ENCODE data around the gene PCDHGB7. TPM values are rescaled to one million over a fixed set of nuclear protein-coding genes. Genes with fewer than 3 reads are reported as not detected.
"Not testable (repeated sequence)": the region's sequence is repeated elsewhere in the genome, so short reads cannot be mapped to it uniquely, and the experiment has no call there.

Gene PCDHGB7
- polyA plus RNA-seq, 1 donor from 2014 or later = 5.1 TPM

DNA sequence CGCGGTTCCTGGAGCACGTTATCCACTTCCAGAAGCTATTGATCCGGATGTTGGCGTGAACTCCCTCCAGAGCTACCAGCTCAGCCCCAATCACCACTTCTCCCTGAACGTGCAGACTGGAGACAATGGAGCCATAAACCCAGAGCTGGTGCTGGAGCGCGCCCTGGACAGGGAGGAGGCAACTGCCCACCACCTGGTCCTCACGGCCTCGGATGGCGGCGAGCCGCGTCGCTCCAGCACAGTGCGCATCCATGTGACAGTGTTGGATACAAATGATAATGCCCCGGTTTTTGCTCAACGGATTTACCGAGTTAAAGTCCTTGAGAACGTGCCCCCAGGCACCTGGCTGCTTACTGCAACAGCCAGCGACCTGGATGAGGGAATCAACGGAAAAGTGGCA lies 14.1 kb upstream of the PCDHGB7 start:
- Histone ChIP-seq H2AFZ (ENCODE audit: low read depth, low read length) (no peak overlapping the region), H3K4me2 (ENCODE audit: low read length) (no peak overlapping the region), H4K20me1 (ENCODE audit: insufficient read depth) (no peaks in the 10 kb centered on the region), H3K9me2 (ENCODE audit: insufficient read depth, low read length) (no peaks in the 10 kb centered on the region), H3K9me3 (ENCODE audit: low read length) (peaks cover 34% of the 10 kb centered on the region), H3K27ac (ENCODE audit: low read length) (no peak overlapping the region), H3K9ac (ENCODE audit: low read length) (no peak overlapping the region), H3K36me3 (ENCODE audit: insufficient read depth, low read length) (peaks cover 7% of the 10 kb centered on the region), H3F3A (ENCODE audit: insufficient read depth, low read length, poor library complexity, severe bottlenecking) (peaks cover 4% of the 10 kb centered on the region), H3K4me3 (ENCODE audit: low read length) (no peak overlapping the region), H3K79me2 (replicated peaks; ENCODE audit: insufficient read depth, low read length) (no peaks in the 10 kb centered on the region), H3K27me3 (ENCODE audit: insufficient read depth, low read depth, low read length) (no peaks in the 10 kb centered on the region)
- TF ChIP-seq, protein P1, sequence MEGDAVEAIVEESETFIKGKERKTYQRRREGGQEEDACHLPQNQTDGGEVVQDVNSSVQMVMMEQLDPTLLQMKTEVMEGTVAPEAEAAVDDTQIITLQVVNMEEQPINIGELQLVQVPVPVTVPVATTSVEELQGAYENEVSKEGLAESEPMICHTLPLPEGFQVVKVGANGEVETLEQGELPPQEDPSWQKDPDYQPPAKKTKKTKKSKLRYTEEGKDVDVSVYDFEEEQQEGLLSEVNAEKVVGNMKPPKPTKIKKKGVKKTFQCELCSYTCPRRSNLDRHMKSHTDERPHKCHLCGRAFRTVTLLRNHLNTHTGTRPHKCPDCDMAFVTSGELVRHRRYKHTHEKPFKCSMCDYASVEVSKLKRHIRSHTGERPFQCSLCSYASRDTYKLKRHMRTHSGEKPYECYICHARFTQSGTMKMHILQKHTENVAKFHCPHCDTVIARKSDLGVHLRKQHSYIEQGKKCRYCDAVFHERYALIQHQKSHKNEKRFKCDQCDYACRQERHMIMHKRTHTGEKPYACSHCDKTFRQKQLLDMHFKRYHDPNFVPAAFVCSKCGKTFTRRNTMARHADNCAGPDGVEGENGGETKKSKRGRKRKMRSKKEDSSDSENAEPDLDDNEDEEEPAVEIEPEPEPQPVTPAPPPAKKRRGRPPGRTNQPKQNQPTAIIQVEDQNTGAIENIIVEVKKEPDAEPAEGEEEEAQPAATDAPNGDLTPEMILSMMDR (IDR thresholded peaks at IDR 0.05; ENCODE audit: poor library complexity, severe bottlenecking) = no peak
- TF ChIP-seq MXI1 (conservative IDR thresholded peaks at IDR 0.05; ENCODE audit: poor library complexity, severe bottlenecking) = no peak

DNA sequence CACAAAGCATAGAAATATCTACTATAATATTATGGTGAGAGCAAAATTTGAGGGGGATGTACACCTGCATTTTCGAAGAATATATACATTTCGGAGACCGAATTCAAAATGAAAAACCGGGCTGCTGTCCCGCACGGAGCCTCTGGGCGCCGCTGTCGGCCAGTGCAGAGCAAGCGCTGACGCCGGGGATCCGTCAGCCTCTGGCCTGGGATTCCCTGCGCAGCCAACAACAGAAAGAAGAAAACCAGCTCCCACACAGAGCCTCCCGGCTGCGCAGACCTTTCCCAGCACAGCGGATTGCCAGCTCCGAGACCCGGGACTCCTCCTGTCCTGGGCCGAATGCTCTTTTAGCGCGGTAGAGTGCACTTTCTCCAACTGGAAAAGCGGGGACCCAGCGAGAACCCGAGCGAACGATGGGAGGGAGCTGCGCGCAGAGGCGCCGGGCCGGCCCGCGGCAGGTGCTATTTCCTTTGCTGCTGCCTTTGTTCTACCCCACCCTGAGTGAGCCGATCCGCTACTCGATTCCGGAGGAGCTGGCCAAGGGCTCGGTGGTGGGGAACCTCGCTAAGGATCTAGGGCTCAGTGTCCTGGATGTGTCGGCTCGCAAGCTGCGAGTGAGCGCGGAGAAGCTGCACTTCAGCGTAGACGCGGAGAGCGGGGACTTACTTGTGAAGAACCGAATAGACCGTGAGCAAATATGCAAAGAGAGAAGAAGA lies 9.5 kb upstream of the PCDHGB7 start, which contains the start of gene PCDHGB6:
TSS of gene PCDHGB6 (plus strand) at position 232 of the 716 bp plus-strand sequence. CDS start at position 414, 182 bp downstream.
- H4K20me1 ChIP-seq (ENCODE audit: insufficient read depth); H3K9me2 ChIP-seq (ENCODE audit: insufficient read depth, low read length); H3F3A ChIP-seq (ENCODE audit: insufficient read depth, low read length, poor library complexity, severe bottlenecking); H3K27me3 ChIP-seq (ENCODE audit: insufficient read depth, low read depth, low read length): not testable (repeated sequence)
- peak within 1 kb of the TSS; percentile 66 for H3K4me3 ChIP-seq (ENCODE audit: low read length)
- peaks cover 29% of the 10 kb centered on the region for H3K79me2 ChIP-seq (replicated peaks; ENCODE audit: insufficient read depth, low read length)
- peak within 1 kb of the TSS; percentile 71 for H3K9ac ChIP-seq (ENCODE audit: low read length)
- peak within 1 kb of the TSS; percentile 86 for H3K27ac ChIP-seq (ENCODE audit: low read length)
- H3K9me3 ChIP-seq (ENCODE audit: low read length) = peaks cover 44% of the 10 kb centered on the region
- TF ChIP-seq, protein P2, sequence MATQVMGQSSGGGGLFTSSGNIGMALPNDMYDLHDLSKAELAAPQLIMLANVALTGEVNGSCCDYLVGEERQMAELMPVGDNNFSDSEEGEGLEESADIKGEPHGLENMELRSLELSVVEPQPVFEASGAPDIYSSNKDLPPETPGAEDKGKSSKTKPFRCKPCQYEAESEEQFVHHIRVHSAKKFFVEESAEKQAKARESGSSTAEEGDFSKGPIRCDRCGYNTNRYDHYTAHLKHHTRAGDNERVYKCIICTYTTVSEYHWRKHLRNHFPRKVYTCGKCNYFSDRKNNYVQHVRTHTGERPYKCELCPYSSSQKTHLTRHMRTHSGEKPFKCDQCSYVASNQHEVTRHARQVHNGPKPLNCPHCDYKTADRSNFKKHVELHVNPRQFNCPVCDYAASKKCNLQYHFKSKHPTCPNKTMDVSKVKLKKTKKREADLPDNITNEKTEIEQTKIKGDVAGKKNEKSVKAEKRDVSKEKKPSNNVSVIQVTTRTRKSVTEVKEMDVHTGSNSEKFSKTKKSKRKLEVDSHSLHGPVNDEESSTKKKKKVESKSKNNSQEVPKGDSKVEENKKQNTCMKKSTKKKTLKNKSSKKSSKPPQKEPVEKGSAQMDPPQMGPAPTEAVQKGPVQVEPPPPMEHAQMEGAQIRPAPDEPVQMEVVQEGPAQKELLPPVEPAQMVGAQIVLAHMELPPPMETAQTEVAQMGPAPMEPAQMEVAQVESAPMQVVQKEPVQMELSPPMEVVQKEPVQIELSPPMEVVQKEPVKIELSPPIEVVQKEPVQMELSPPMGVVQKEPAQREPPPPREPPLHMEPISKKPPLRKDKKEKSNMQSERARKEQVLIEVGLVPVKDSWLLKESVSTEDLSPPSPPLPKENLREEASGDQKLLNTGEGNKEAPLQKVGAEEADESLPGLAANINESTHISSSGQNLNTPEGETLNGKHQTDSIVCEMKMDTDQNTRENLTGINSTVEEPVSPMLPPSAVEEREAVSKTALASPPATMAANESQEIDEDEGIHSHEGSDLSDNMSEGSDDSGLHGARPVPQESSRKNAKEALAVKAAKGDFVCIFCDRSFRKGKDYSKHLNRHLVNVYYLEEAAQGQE (IDR thresholded peaks at IDR 0.05; ENCODE audit: borderline replicate concordance) = peak; percentile 78
- TF ChIP-seq POLR2AphosphoS5 (IDR thresholded peaks at IDR 0.05) = peak; percentile 50
- TF ChIP-seq RAD21 (conservative IDR thresholded peaks at IDR 0.05) = peak; percentile 88
- TF ChIP-seq TAF1 (IDR thresholded peaks at IDR 0.05; ENCODE audit: low read depth) = peak; percentile 33
- TF ChIP-seq SMC3 (conservative IDR thresholded peaks at IDR 0.05; ENCODE audit: poor library complexity) = peak; percentile 80
- TF ChIP-seq, protein P1 (IDR thresholded peaks at IDR 0.05; ENCODE audit: poor library complexity, severe bottlenecking) = peak; percentile 86
- H3K4me2 ChIP-seq (ENCODE audit: low read length) = peak within 1 kb of the TSS; percentile 48
- peak within 1 kb of the TSS; percentile 25 for H2AFZ ChIP-seq (ENCODE audit: low read depth, low read length)
- H3K36me3 ChIP-seq (ENCODE audit: insufficient read depth, low read length) = peaks cover 31% of the 10 kb centered on the region

Measured in neural cell (in vitro differentiated cells).